Neural progenitor cell (in vitro differentiated cells): Measurements from ENCODE around the gene C2CD4C. TPM values are rescaled to one million over a fixed set of nuclear protein-coding genes. Genes with fewer than 3 reads are reported as not detected.

Experiments used
- DNase-seq: peaks from one replicate; pipeline ENCODE4 v3.0.0-alpha.2; 2016; ENCODE audit warnings: low spot score
- H2AFZ ChIP-seq: fragments of 200-600 bp; sonication (generic); replicated peaks from 2 replicates; pipeline ENCODE4 v1.6.1; 2016; ENCODE audit warnings: antibody characterized with exemption
- H3F3A ChIP-seq: fragments of 200-600 bp; sonication (generic); 2 replicates; pipeline ENCODE4 v1.6.1; 2016; ENCODE audit warnings: antibody characterized with exemption, low read depth
- H3K27ac ChIP-seq: fragments of 200-600 bp; sonication (generic); 2 replicates; pipeline ENCODE4 v1.5.1; 2016; ENCODE audit warnings: mild to moderate bottlenecking
- H3K27me3 ChIP-seq: fragments of 200-600 bp; sonication (generic); 2 replicates; pipeline ENCODE4 v1.6.1; 2016; ENCODE audit warnings: mild to moderate bottlenecking, moderate library complexity
- H3K36me3 ChIP-seq: fragments of 200-600 bp; sonication (generic); 2 replicates; pipeline ENCODE4 v1.5.1; 2016
- H3K4me1 ChIP-seq: fragments of 200-600 bp; sonication (generic); 2 replicates; pipeline ENCODE4 v1.6.1; 2016; ENCODE audit warnings: mixed run types
- H3K4me2 ChIP-seq: fragments of 200-600 bp; sonication (generic); 2 replicates; pipeline ENCODE4 v1.6.1; 2016
- H3K4me3 ChIP-seq: fragments of 200-600 bp; sonication (generic); 2 replicates; pipeline ENCODE4 v1.5.1; 2016
- H3K79me2 ChIP-seq: fragments of 200-600 bp; sonication (generic); 2 replicates; pipeline ENCODE4 v1.6.1; 2016; ENCODE audit warnings: low read depth
- H3K9ac ChIP-seq: fragments of 200-600 bp; sonication (generic); 2 replicates; pipeline ENCODE4 v1.6.1; 2016
- H3K9me3 ChIP-seq: fragments of 200-600 bp; sonication (generic); 2 replicates; pipeline ENCODE4 v1.5.1; 2016; ENCODE audit warnings: low read depth
- H4K20me1 ChIP-seq: fragments of 200-600 bp; sonication (generic); 2 replicates; pipeline ENCODE4 v1.6.1; 2016; ENCODE audit warnings: low read depth
- H3K27ac Mint-ChIP-seq: 3 replicates; pipeline ENCODE4 v1.8.0; 2021; ENCODE audit warnings: mixed read lengths
- H3K27me3 Mint-ChIP-seq: 2 replicates; pipeline ENCODE4 v1.8.0; 2022; ENCODE audit warnings: low read depth, mild to moderate bottlenecking, inconsistent platforms, moderate library complexity, mixed read lengths; ENCODE audit not compliant: insufficient read depth
- H3K36me3 Mint-ChIP-seq: 3 replicates; pipeline ENCODE4 v1.8.0; 2021; ENCODE audit warnings: mixed read lengths
- H3K4me1 Mint-ChIP-seq: 3 replicates; pipeline ENCODE4 v1.8.0; 2021; ENCODE audit warnings: mixed read lengths
- H3K4me3 Mint-ChIP-seq: 3 replicates; pipeline ENCODE4 v1.8.0; 2021; ENCODE audit warnings: mild to moderate bottlenecking, moderate library complexity, mixed read lengths
- H3K9me3 Mint-ChIP-seq: 3 replicates; pipeline ENCODE4 v1.8.0; 2020; ENCODE audit warnings: mixed read lengths
- EZH2 ChIP-seq: fragments of 200-600 bp; sonication (generic); IDR thresholded peaks from 2 replicates; pipeline ENCODE4 v1.6.1; 2017; ENCODE audit warnings: antibody characterized with exemption, mild to moderate bottlenecking, moderate library complexity
- EZH2phosphoT487 ChIP-seq: fragments of 200-600 bp; sonication (generic); IDR thresholded peaks from 2 replicates; pipeline ENCODE4 v1.6.1; 2017; ENCODE audit warnings: antibody characterized with exemption
- total RNA-seq: library from RNA; depleted of rRNA; stranded (reverse); fragments of >200 nt; gene quantifications from 2 replicates; pipeline ENCODE4 v1.2.3, GENCODE V29; 2015; ENCODE audit warnings: low replicate concordance
- TF ChIP-seq, protein P1 (sequence below): fragments of 200-600 bp; sonication (generic); IDR thresholded peaks from 2 replicates; pipeline ENCODE4 v1.5.1; 2017; ENCODE audit warnings: antibody characterized with exemption, mild to moderate bottlenecking

Gene C2CD4C
- total RNA-seq, 1 donor from 2014 or later, result 2.3 TPM

DNA sequence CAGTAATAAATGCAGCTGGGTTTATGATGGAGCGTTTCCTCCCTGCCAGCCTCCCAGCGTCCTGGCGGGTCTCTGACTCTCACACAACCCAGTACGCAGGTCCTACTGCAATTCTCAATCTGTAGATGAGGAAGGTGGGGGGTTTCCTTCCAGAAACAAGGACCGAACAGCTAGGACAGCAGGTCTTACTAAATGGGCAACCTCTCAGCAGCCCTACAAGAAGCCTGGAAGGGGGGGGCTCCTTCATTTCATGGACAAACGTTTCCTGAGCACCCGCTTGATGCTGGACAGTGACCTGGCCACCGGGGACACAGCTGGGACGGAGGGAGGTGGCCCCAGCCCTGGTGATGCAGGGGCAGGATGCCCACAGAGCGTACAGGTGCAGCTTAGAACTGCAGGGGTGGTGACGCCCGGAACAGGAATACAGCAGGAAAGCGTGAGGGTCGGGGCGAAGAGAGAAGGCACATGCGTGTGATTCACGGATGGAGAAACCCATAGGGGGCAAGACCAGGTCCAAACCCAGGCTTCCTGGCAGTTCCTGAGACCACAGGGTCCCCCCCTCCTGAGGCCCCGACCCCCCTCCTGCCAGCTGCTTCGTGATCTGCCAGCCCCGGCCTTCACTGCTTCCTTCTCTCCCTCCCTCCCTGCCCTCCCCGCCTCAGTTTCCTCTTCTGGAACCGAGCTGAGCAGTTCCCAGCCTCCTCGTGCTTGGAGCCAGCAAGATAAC is 732 bp upstream of the C2CD4C start:
- Mint-ChIP-seq H3K36me3 (no peaks in the 10 kb centered on the region), H3K4me1 (peaks cover 21% of the 10 kb centered on the region), H3K27ac (peak overlapping the region; percentile 95), H3K27me3 (peaks cover 6% of the 10 kb centered on the region), H3K9me3 (peaks cover 2% of the 10 kb centered on the region), H3K4me3 (peak overlapping the region; percentile 95)
- no peak overlapping the region for H3K27ac ChIP-seq
- H3K27me3 ChIP-seq, result peaks cover 16% of the 10 kb centered on the region
- H3K79me2 ChIP-seq, result no peaks in the 10 kb centered on the region
- H3K36me3 ChIP-seq, result no peaks in the 10 kb centered on the region
- H3K4me2 ChIP-seq, result peak overlapping the region; percentile 97
- peaks cover 29% of the 10 kb centered on the region for H3F3A ChIP-seq
- peaks cover 21% of the 10 kb centered on the region for H3K4me1 ChIP-seq
- no peaks in the 10 kb centered on the region for H3K9me3 ChIP-seq
- no peak overlapping the region for H3K9ac ChIP-seq
- H2AFZ ChIP-seq, result peak overlapping the region; percentile 89
- H3K4me3 ChIP-seq, result peak overlapping the region; percentile 99
- DNase-seq, result no peak
- TF ChIP-seq EZH2phosphoT487 (no peak), EZH2 (no peak)
- TF ChIP-seq, protein P1, sequence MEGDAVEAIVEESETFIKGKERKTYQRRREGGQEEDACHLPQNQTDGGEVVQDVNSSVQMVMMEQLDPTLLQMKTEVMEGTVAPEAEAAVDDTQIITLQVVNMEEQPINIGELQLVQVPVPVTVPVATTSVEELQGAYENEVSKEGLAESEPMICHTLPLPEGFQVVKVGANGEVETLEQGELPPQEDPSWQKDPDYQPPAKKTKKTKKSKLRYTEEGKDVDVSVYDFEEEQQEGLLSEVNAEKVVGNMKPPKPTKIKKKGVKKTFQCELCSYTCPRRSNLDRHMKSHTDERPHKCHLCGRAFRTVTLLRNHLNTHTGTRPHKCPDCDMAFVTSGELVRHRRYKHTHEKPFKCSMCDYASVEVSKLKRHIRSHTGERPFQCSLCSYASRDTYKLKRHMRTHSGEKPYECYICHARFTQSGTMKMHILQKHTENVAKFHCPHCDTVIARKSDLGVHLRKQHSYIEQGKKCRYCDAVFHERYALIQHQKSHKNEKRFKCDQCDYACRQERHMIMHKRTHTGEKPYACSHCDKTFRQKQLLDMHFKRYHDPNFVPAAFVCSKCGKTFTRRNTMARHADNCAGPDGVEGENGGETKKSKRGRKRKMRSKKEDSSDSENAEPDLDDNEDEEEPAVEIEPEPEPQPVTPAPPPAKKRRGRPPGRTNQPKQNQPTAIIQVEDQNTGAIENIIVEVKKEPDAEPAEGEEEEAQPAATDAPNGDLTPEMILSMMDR, result no peak
- H4K20me1 ChIP-seq, result peaks cover 3% of the 10 kb centered on the region

DNA sequence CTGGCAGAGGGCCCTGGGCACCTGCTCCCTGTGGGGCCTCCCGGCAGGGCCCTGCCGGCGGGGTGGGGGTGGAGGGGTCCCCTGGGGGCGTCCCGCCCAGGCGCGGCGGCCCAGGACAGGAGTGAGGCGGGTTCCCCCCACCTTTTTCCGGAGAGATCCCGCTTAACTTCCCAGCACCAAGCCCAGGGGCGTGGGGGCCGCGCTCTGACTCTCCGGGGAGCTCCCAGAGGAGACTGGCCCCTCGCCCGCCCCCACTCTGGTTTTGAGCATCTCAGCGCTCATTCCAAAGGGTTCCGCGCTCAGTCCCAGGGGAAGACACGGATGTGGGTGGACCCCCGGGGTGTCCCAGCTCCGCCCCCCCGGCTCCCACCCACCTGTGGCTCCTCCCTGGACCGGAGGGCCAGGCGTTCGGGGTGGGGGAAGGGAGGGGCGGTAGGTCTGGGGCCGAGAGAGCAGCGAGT is 476 bp downstream of the C2CD4C start:
- no peak for DNase-seq
- peaks cover 3% of the 10 kb centered on the region for H4K20me1 ChIP-seq
- H3F3A ChIP-seq, result peaks cover 32% of the 10 kb centered on the region
- H3K9ac ChIP-seq, result peak overlapping the region; percentile 17
- peaks cover 7% of the 10 kb centered on the region for H3K27me3 Mint-ChIP-seq
- H3K27ac Mint-ChIP-seq, result no peak overlapping the region
- H3K36me3 Mint-ChIP-seq, result no peaks in the 10 kb centered on the region
- no peaks in the 10 kb centered on the region for H3K36me3 ChIP-seq
- peaks cover 21% of the 10 kb centered on the region for H3K4me1 ChIP-seq
- H3K79me2 ChIP-seq, result no peaks in the 10 kb centered on the region
- H3K4me2 ChIP-seq, result peak overlapping the region; percentile 97
- peaks cover 24% of the 10 kb centered on the region for H3K4me1 Mint-ChIP-seq
- peaks cover 16% of the 10 kb centered on the region for H3K27me3 ChIP-seq
- TF ChIP-seq EZH2 (no peak), EZH2phosphoT487 (no peak)
- TF ChIP-seq, protein P1, result no peak
- peak overlapping the region; percentile 89 for H2AFZ ChIP-seq
- no peaks in the 10 kb centered on the region for H3K9me3 ChIP-seq
- no peak overlapping the region for H3K27ac ChIP-seq
- peaks cover 2% of the 10 kb centered on the region for H3K9me3 Mint-ChIP-seq
- peak overlapping the region; percentile 99 for H3K4me3 ChIP-seq
- H3K4me3 Mint-ChIP-seq, result peak overlapping the region; percentile 79

DNA sequence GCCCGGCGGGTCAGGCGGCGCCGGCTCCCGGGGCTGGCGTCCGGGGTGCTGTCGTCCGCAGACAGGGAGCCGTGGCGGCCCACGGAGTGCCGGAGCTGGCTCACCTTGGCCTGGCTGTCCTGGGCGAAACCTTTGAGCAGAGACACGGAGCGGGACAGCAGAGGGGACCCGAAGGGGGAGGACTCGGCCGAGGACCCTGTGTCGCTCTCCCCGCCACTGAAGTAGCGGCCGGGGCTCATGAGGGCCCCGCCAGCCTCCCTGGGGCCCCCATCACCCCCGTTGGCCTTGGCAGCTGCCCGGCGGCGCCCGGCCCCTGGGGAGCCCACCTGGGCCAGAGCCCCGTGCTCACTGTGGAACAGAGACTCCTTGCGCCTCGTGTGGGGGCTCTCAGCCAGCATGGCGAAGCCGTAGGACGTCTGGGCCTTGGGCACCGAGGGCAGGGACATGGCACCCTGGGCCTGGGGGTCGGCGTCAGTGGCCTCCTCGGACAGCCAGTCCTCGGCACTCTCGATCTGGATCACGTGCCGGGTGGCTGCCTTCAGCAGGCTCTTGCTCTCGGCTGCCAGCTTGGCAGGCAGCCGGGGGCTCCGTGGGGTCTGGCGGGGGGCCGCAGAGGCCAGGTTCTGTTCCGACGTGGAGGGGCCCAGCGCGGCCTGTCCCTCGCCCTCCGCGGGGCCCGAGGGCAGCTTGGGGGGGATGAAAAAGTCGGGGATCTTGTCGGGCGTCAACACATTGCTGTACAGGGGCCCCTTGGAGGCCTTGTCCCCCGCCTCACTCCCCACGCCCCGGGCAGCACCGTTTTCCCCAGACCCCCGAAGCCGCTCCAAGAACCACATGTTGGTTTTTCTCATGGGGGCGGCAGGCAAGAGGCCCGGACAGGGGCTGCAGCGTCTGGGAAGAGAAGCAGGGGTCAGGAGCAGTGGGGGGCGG is 1.2 kb downstream of the C2CD4C start:
- H4K20me1 ChIP-seq, result peaks cover 3% of the 10 kb centered on the region
- Mint-ChIP-seq H3K36me3 (no peaks in the 10 kb centered on the region), H3K4me1 (peaks cover 30% of the 10 kb centered on the region), H3K4me3 (peak overlapping the region; percentile 79), H3K27ac (no peak overlapping the region), H3K9me3 (peaks cover 4% of the 10 kb centered on the region), H3K27me3 (peaks cover 9% of the 10 kb centered on the region)
- H2AFZ ChIP-seq, result no peak overlapping the region
- H3K27me3 ChIP-seq, result peaks cover 16% of the 10 kb centered on the region
- H3K9ac ChIP-seq, result peak overlapping the region; percentile 17
- peaks cover 33% of the 10 kb centered on the region for H3F3A ChIP-seq
- no peaks in the 10 kb centered on the region for H3K36me3 ChIP-seq
- peaks cover 21% of the 10 kb centered on the region for H3K4me1 ChIP-seq
- no peaks in the 10 kb centered on the region for H3K9me3 ChIP-seq
- H3K4me3 ChIP-seq, result peak overlapping the region; percentile 99
- TF ChIP-seq EZH2 (no peak), EZH2phosphoT487 (no peak)
- TF ChIP-seq, protein P1, result no peak
- no peak overlapping the region for H3K27ac ChIP-seq
- no peak for DNase-seq
- H3K79me2 ChIP-seq, result no peaks in the 10 kb centered on the region
- H3K4me2 ChIP-seq, result peak overlapping the region; percentile 97
